Hypothalamus (tissue), 51 donors: ENCODE results near the gene LCN15.
"Not testable (repeated sequence)": the region's sequence is repeated elsewhere in the genome, so short reads cannot be mapped to it uniquely, and the experiment has no call there.

Experiments
- DNase-seq, 51 donors: peaks; one replicate each; lab custom pipeline; 2025; lab: John Stamatoyannopoulos, UW

LCN15 gene

DNA sequence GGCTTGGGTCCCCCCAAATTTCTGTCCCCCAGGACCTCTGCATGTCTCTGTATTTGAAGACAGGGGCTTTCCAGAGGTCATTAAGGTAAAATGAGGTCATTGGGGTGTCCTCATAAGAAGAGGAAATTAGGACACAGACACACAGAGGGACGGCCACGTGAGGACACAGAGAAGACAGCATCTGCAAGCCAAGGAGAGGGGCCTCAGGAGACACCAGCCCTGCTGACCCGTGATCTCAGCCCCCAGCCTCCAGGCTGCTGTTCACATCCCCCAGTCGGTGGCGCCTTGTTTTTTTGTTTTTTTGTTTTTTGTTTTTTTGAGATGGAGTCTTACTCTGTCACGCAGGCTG lies 30.7 kb upstream of the LCN15 start:
- DNase-seq, result no peak

DNA sequence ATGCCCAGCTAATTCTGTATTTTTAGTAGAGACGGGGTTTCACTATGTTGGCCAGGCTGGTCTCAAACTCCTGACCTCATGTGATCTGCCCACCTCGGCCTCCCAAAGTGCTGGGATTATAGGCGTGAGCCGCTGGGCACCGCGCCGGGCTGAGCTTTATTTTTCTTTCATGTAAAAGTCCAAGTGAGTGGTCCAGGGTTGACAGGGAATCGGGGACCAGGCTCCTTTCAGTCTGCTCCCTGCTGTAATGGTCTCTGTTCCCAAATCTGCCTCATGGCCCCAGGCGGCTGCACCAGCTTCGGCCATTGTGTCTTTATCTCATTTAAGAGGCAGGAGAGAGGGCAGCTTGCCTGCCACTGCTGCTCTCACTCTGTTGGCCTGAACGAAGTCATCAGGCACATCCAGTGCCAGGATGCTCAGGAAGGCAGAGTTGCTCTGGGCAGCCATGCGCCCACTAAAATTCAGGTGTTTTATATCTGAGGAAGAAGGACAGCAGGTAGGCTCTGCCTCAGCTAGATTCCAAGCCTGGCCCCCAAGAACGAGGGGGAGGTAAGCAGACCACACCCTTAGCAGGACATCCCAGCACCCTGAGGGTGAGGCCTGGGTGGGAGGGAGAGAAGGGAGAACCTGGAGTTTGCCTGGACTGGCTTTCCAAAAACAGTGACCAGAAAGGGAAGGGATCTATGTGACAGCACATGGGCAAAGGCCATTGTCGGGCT lies 30.1 kb upstream of the LCN15 start:
- DNase-seq, result no peak

DNA sequence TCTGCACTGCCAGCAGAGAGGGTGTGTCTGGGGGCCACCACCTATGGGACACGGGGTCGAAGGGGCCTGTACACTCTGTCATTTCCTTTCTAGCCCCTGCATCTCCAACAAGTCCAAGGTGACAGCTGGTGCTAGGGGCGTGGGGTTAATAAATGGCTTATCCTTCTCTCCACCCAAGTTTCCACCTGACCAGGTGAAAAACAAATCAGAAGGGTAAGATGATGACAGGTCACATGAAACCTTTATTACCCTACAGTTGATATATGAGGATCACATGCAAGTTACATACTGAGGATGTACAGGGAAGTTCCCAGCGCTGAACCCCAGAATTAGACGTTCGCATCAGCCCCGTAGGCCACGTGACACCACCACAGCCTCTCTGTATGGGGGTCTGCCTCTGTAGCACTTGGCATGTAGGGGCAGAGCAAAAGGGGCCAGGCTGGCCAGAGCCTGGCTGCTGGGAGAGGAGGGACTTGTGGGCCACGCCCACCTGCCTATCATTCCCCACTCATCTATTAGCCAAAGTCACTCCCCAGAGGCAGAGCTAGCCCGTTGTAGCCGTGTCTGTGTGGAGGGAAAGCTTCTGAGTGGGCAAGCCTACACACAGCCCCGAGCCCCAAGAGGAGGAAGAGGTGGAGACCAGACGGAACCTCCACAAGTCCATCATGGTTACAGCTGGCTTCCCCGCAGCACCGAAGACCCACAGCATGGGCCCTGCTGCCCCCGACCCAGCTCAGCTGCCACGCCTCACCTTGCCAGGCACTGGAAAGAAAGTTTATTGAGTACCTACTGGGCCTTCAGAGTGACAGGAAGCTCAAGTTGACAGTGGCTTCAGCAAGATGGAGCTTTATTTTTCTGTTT lies 29.0 kb upstream of the LCN15 start:
- DNase-seq, result no peak

DNA sequence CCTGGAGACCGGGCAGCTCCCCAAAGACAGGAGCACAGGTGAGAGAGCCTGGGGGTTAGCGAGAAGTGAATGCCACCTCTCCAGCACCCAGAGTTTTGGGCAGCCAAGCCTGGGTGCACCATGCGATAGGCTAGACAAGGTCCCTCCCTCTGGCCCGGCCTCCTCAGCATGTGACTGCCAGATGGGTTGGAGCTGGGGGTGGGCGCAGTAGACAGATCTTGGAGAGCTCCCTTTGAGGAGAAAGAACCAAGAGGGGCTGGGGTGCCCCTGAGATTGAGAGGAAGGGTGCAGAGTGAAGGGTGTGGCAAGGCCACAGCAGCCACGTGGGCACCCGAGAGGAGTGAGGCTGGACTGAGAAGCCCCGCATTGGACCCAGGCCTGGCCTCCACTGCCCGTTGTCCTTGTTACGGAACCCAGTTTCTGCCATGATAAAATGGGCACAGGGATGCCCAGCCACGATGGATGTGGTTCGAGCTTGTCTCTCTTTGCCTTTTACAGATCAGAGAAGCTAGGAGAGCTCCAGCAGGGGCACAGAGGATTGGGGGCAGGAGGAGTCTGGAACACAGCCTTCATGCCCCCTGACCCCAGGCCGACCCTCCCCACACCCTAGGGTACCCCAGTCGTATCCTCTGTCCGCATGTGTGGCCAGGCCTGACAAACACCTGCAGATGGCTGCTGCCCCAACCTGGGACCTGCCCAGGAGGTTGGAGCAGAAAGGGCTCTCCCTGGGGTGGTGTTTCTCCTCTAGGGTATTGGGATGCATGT lies 28.2 kb upstream of the LCN15 start:
- DNase-seq, result no peak

DNA sequence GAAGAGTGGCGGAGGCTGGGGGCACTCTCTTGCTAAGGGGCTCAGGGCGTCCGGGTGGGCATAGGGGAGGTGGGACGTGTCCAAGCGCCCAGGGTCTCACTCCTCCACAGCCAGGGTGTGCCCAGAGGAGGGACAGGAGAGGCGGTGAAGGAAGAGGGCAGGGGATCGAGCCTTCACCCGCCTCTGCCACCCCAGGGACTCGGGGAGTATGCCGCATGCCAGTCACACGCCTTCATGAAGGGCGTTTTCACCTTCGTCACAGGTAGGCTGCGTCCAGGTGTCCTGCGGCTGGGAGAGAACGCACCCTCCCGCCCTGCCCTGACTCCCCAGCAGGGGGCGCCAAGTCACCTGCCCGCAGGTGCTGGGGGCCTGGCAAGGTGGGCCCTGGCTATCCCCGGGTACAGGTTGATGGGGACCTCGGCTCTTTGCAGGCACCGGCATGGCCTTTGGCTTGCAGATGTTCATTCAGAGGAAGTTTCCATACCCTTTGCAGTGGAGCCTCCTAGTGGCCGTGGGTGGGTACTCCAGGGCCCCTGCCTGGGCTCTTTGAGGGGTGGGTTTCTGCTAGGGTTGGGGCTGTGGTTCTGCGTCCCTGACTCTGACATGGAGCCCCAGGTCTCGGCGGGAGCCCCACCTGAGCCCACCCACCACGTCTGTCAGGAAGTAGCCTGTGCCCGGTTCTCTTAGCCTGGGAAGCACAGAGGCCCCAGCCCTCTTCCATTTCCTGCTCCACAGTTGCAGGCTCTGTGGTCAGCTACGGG lies 27.4 kb upstream of the LCN15 start:
- DNase-seq, result peak in 19 of 51 donors; percentile 13 to 69 (median 44)

DNA sequence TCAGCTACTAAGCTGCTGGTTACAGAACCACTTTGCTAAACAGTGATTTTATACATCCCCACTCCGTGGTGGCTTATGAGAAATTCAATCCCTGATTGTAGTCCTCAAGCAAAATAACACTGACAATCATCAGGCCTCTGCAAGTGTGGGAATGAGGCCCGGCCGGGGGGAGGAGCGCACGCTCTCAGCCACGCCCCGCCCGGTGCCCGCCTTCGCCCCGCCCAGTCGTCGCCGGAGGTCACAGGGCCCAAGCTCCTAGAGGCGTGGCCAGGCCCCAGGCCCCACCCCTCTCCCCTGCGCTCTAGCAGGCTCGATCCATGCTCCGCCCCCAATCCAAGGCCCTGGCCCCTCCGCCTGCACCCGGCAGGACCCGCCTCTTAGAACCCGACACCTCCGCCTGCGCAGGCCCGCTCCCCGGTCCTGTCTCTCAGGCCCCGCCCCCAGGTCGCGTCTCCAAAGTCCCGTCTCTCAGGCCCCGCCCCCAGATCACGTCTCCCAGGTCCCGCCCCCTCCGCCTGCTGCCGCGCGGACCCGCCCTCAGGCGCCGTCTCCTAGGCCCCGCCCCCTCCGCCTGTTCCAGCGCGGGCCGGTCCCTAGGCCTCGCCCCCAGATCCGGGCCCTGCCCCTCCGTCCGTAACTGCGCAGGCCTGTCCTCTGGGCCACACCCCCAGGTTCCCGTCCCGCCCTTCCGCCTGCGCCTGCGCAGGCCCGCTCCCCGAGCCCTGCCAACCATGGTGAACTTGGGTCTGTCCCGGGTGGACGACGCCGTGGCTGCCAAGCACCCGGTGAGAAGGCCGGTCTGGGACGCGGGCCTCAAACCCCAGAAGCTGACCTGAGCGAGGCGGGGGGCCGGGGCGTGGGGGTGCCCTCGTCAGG lies 26.6 kb upstream of the LCN15 start, which contains the start of gene TMEM141:
TSS of gene TMEM141 (plus strand) at position 705 of the 876 bp plus-strand sequence. CDS start at position 732, 27 bp downstream.
- DNase-seq, result peak; percentile 79 to 100 (median 100)

DNA sequence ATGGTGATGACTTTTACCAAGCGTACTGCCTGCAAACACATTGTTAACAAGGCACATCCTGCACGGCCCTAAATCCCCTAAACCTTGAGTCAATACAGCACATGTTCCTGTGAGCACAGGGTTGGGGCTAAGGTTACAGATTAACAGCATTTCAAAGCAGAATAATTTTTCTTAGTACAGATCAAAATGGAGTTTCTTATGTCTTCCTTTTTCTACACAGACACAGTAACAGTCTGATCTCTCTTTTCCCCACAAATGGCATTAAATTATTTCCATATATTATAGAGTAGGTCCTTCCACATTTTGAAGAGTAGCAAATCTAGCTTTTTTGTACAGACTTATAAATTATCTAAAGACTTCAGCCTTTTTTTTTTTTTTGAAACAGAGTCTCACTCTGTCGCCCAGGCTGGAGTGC lies 25.2 kb upstream of the LCN15 start:
- DNase-seq, result no peak

DNA sequence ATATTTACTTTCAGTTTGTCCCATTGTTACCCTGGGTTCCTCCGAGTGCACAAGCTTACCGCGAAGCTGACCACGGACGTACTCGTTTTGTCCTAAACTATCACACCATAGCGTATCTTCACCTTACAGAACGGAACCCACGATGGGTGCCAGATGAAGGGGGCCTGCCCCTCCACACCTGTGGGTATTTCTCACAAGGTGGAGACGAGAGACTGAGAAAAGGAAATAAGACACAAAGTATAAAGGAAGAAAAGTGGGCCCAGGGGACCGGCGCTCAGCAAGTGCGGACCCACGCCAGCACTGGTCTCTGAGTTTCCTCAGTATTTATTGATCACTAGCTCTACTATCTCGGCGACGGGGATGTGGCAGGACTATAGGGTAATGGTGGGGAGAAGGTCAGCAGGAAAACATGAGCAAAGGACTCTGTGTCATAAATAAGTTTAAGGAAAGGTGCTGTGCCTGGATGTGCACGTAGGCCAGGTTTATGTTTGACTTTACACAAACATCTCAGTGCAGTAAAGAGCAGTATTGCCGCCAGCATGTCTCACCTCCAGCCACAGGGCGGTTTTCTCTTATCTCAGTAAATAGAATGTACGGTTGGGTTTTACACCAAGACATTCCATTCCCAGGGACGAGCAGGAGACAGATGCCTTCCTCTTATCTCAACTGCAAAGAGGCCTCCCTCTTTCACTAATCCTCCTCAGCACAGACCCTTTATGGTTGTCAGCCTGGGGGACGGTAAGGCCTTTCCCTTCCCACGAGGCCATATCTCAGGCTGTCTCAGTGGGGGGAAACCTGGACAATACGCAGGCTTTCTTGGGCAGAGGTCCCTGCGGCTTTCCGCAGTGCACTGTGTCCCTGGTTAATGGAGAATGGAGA lies 24.6 kb upstream of the LCN15 start:
- DNase-seq, result not testable (repeated sequence)

DNA sequence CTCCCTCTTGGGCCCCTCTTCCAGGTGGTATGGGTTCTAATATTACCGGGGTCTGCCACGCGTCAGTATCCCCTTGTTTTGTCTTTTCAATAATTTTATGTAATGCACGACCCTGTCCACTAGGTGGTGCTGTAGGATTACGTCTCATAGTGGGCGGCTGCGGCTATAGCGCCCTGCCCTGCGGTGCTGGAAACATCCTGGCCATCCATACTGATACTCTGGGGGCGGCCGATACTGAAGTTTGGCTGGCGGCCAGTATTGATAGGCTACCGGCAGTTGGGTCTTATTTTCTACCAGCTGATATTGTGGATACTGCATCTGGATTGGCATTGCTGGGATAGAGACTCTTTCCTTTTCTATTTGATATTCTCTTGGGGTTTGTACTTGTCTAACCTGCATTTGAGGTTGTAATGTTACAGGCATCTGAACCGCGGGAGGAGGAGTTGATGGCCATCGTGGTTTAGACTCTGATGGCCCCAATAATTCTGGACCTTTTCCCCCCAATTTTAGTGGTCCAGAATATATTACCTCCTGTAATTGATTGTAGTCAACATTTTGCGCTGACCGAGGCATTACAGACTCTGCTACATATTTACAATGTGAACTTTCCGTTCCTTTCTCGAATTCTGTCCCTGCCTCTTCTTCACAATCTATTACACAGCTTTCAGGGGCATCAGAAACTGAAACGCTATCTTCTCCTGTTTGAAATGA lies 23.5 kb upstream of the LCN15 start:
- DNase-seq, result peak in 43 of 51 donors; percentile 16 to 86 (median 40)

DNA sequence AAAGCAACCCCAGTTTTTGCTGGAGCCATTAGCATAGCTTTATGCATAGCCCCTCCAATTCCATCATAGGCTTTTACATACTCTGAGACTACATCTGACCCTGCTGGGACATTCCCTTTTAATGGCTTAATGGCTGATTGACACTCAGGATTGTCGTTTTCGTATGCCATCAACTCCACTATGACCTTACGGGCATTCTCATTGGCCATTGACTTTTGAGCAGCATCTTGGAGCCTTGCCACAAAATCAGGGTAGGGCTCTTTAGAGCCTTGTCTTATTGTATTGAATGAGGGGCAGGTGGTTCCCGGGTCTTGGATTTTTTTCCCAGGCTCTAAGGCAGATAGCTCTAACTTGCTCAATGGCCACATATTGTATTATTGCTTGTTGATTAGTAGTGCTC lies 22.7 kb upstream of the LCN15 start:
- DNase-seq, result peak in 1 of 51 donors; percentile 42

DNA sequence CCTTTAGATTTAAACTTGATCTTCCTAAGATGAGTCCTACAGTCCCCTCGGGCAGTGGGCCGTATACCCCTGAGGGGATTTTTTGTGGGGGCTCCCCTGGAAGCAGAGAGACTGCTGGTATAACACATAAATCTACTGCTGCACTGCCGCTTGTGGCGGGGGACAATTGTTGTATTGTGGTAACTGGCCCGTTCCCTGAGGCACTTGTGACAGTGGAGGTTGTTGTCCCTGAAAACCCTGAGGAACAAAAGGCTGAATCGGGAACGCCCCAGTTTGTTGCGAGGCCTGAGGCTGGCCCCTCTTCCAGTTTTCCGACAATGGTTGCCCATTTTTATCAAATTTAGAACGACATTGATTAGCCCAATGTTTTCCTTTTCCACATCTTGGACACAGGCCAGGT lies 22.1 kb upstream of the LCN15 start:
- peak in 30 of 51 donors; percentile 11 to 83 (median 44) for DNase-seq

DNA sequence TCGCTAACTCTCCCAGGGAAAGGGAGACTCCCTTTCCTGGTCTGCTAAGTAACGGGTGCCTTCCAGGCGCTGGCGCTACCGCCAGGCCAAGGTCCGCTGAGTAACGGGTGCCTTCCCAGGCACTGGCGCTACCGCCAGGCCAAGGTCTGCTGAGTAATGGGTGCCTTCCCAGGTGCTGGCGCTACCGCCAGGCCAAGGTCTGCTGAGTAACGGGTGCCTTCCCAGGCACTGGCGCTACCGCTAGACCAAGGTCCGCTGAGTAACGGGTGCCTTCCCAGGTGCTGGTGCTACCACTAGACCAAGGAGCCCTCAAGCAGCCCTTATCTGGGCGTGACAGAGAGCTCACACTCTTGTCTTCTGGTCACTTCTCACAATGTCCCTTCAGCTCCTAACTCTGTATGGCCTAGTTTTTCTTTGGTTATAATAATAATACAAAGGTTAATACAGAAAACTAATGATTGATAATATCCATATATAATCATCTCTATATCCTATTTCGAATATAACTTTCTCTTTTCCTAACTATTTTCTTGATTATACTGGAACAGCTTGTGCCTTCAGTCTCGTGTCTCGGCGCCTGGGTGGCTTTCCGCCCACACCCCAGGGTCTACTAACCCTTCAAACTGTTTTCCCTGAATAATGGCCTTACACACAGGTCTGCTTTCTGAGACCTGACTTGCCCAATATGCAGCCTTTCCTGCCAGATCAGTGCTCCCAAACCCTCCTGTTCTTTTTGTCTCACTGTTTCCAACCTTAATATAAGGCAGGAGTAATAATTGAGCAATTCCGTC lies 21.4 kb upstream of the LCN15 start:
- not testable (repeated sequence) for DNase-seq

DNA sequence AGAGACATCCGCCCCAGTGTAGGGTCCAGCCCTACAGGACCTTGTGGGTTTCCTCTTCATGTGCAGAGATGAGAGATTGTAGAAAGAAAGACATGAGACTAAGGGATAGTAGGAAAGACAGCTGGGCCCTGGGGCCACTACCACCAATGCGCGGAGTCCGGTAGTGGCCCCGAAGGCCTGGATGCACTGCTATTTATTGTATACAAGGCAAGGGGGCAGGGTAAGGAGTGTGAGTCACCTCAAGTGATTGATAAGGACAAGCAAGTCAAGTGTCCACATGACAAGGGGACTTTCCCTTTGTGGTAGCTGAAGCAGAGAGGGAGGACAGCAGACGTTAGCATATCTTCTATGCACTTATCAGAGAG lies 20.7 kb upstream of the LCN15 start:
- DNase-seq, result no peak

DNA sequence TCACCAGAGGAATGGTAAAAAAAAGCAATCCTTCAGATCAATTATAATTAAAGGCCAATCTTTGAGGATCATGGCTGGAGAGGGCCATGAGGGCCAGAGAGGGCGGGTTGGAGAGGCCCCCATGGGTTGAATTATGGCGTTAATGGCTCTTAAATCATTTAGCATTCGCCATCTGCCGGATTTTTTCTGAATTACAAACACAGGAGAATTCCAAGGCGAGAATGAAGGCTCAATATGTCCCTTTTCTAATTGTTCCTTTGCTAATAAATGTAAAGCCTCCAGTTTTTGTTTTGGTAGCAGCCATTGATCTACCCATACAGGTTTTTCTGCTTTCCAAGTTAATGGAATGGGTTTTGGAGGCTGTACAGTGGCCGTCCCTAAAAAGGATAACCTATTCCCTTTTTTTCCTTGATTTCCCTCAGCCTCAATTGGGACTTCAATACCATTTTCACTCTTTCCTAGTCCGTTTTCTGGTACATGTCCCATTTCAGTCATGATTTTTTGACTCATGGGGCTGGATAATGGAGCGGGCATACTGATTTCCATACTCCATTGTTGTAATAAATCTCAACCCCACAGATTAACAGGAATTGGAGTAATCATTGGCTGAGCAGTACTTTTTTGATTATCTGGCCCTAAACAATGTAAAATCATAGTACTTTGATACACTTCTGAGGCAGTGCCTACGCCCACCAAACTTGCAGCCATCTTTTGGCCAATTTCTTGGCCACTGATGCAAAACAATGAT lies 20.1 kb upstream of the LCN15 start:
- DNase-seq, result peak in 3 of 51 donors; percentile 15 to 35 (median 17)

DNA sequence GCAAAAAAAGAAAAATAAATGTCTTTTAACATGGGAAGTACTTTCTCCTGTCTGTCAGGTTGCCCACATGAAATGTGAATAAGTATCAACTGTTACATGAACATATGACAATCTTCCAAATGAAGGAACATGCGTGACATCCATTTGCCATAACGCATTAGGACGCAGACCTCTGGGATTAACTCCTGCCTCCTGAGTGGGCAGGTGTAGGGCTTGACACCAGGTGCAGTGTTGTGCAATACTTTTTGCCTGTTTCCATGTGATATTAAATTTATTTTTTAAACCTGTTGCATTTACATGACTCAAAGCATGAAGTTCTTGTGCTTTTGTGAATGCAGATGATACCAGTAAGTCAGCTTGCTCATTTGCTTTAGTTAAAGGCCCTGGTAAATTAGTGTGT lies 18.1 kb upstream of the LCN15 start:
- no peak for DNase-seq

DNA sequence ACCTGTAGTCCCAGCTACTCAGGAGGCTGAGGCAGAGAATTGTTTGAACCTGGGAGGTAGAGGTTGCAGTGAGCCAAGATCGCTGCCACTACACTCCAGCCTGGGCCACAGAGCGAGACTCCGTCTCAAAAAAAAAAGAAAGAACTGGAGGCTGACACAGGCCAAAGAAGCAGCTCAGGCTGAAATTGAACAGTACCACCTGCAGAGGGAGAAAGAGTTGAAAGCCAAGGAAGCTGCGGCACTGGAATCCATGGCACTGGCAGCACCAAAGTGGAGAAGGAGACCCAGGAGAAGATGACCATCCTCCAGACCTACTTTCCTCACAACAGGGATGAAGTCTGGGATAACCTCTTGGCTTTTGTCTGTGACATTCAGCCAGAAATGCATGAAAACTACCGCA lies 15.5 kb upstream of the LCN15 start:
- no peak for DNase-seq
